Stimulated activated CD4-positive, alpha-beta T cell treated with anti-CD3 and anti-CD28 coated beads, Interleukin-1b, Interleukin-23, amount 100 ng/mL, for 1 hour (primary cell): ENCODE data around the gene SPDYE4.

ENCODE experiments used
- DNase-seq, 2 donors: peaks; one replicate each; pipeline ENCODE4 v3.0.0-alpha.2; 2020; ENCODE audit warnings: low read depth in 2 of 2

SPDYE4 gene

GRCh38 chr17:8712698-8713097 is 45.6 kb downstream of the SPDYE4 start:
- no peak for DNase-seq

- no peak for DNase-seq
Measured at GRCh38 chr17:8711291-8711690, 47.1 kb downstream of the SPDYE4 start.

GRCh38 chr17:8710813-8711212 is 47.5 kb downstream of the SPDYE4 start:
- no peak for DNase-seq

GRCh38 chr17:8709006-8709405 is 49.3 kb downstream of the SPDYE4 start:
- DNase-seq = no peak

- DNase-seq = no peak
Measured at GRCh38 chr17:8708025-8708461, 50.3 kb downstream of the SPDYE4 start.

GRCh38 chr17:8707332-8708024 is 50.9 kb downstream of the SPDYE4 start:
- DNase-seq = no peak

GRCh38 chr17:8706431-8706830 is 51.9 kb downstream of the SPDYE4 start:
- no peak for DNase-seq

GRCh38 chr17:8705427-8705826 is 52.9 kb downstream of the SPDYE4 start:
- DNase-seq = no peak

- DNase-seq = no peak
Measured at GRCh38 chr17:8703001-8703400, 55.3 kb downstream of the SPDYE4 start.

GRCh38 chr17:8701754-8702153 is 56.6 kb downstream of the SPDYE4 start:
- DNase-seq = no peak

GRCh38 chr17:8701221-8701620 is 57.1 kb downstream of the SPDYE4 start:
- no peak for DNase-seq
